Measurements from ENCODE around the gene PKHD1. TPM values are rescaled to one million over a fixed set of nuclear protein-coding genes. Genes with fewer than 3 reads are reported as not detected.

The PKHD1 gene
- total RNA-seq, 1 experiment from 2014 or later = 0.09 TPM

DNA sequence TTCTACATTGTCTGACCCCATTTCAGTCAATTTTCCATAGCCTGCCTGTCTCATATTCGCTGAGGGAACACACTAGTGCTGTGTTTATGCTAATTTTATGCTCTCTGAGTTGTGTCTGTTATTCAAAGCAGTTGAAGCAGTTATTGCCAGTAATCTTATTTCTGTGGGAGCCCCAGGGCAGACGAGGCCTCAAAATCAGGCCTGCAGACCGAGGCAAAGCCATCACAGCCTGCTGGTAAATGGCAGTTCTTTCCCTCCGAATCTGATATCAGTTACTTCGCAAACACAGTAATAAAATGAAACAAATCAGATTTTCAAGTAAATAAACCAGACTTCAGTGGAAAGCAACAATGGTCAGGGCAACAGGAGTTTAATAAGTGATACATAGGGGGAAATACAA, 508.4 kb downstream of the PKHD1 start:
- Histone ChIP-seq H3K23ac (ENCODE audit: insufficient read length, low read depth, low read length) (no peak overlapping the region), H2BK20ac (ENCODE audit: low read depth, low read length, poor library complexity, severe bottlenecking) (no peak overlapping the region), H4K91ac (ENCODE audit: insufficient read length, low read depth, low read length) (no peak overlapping the region), H2BK5ac (ENCODE audit: insufficient read length, low read length) (no peak overlapping the region), H3K18ac (ENCODE audit: insufficient read length, low read depth, low read length) (no peak overlapping the region), H2BK15ac (ENCODE audit: low read depth, low read length) (no peak overlapping the region), H2BK120ac (ENCODE audit: low read depth, low read length, poor library complexity, severe bottlenecking) (no peak overlapping the region), H3K14ac (ENCODE audit: insufficient read depth, low read length) (no peak overlapping the region), H3K9me3 (ENCODE audit: control insufficient read depth, low read depth, low read length) (no peaks in the 10 kb centered on the region), H3K4me1 (ENCODE audit: insufficient read depth, low read length) (no peaks in the 10 kb centered on the region), H2AFZ (ENCODE audit: low read length) (no peak overlapping the region), H3K27me3 (ENCODE audit: insufficient read depth, low read length) (no peaks in the 10 kb centered on the region), H3K23me2 (ENCODE audit: insufficient read length, low read depth, low read length, poor library complexity, severe bottlenecking) (no peaks in the 10 kb centered on the region), H2AK5ac (ENCODE audit: insufficient read length, low read length) (no peak overlapping the region), H3K4ac (ENCODE audit: low read depth, low read length) (no peak overlapping the region), H3T11ph (ENCODE audit: low read length) (no peak overlapping the region), H4K8ac (replicated peaks; ENCODE audit: insufficient read length, low read depth, low read length) (no peak overlapping the region), H3K79me1 (ENCODE audit: insufficient read depth, low read depth, low read length, poor library complexity, severe bottlenecking) (no peaks in the 10 kb centered on the region), H4K5ac (ENCODE audit: insufficient read length, low read depth, low read length) (no peak overlapping the region), H3K27ac (ENCODE audit: insufficient read length, low read depth, low read length) (no peak overlapping the region), H3K79me2 (ENCODE audit: insufficient read depth, low read length) (no peaks in the 10 kb centered on the region), H3K56ac (ENCODE audit: insufficient read length, low read depth, low read length) (no peak overlapping the region), H4K20me1 (ENCODE audit: control insufficient read depth, insufficient read depth, insufficient read length) (no peaks in the 10 kb centered on the region), H2BK12ac (ENCODE audit: insufficient read length, low read depth, low read length) (no peak overlapping the region), H3K9ac (ENCODE audit: extremely low read depth, insufficient read length, low read length) (no peak overlapping the region), H3K4me2 (ENCODE audit: insufficient read depth, insufficient read length, low read length) (no peak overlapping the region)
- Mint-ChIP-seq H3K4me1 (peaks cover 0 to 7% of the 10 kb centered on the region in 2 experiments; a peak in 2 of 4 replicates), H3K27ac (no peak overlapping the region), H3K9me3 (peaks cover 7 to 10% of the 10 kb centered on the region in 2 experiments; a peak in 4 of 5 replicates), H3K4me3 (no peak overlapping the region), H3K27me3 (ENCODE audit: low read depth) (no peaks in the 10 kb centered on the region), H3K36me3 (ENCODE audit: insufficient read depth in 1 of 3, low read depth in 3 of 3) (peaks cover 0 to 8% (median 2%) of the 10 kb centered on the region in 3 experiments; a peak in 2 of 7 replicates)
- DNase-seq = no peak
- TF ChIP-seq, protein P1, sequence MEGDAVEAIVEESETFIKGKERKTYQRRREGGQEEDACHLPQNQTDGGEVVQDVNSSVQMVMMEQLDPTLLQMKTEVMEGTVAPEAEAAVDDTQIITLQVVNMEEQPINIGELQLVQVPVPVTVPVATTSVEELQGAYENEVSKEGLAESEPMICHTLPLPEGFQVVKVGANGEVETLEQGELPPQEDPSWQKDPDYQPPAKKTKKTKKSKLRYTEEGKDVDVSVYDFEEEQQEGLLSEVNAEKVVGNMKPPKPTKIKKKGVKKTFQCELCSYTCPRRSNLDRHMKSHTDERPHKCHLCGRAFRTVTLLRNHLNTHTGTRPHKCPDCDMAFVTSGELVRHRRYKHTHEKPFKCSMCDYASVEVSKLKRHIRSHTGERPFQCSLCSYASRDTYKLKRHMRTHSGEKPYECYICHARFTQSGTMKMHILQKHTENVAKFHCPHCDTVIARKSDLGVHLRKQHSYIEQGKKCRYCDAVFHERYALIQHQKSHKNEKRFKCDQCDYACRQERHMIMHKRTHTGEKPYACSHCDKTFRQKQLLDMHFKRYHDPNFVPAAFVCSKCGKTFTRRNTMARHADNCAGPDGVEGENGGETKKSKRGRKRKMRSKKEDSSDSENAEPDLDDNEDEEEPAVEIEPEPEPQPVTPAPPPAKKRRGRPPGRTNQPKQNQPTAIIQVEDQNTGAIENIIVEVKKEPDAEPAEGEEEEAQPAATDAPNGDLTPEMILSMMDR (conservative IDR thresholded peaks at IDR 0.05) = no peak
- WGBS (ENCODE audit: extremely low coverage, insufficient read length, low lambda C conversion rate) = no CpG with 5 or more reads among the region's 5 CpGs
